Measurements from ENCODE around the gene SNX32.

The SNX32 gene

DNA sequence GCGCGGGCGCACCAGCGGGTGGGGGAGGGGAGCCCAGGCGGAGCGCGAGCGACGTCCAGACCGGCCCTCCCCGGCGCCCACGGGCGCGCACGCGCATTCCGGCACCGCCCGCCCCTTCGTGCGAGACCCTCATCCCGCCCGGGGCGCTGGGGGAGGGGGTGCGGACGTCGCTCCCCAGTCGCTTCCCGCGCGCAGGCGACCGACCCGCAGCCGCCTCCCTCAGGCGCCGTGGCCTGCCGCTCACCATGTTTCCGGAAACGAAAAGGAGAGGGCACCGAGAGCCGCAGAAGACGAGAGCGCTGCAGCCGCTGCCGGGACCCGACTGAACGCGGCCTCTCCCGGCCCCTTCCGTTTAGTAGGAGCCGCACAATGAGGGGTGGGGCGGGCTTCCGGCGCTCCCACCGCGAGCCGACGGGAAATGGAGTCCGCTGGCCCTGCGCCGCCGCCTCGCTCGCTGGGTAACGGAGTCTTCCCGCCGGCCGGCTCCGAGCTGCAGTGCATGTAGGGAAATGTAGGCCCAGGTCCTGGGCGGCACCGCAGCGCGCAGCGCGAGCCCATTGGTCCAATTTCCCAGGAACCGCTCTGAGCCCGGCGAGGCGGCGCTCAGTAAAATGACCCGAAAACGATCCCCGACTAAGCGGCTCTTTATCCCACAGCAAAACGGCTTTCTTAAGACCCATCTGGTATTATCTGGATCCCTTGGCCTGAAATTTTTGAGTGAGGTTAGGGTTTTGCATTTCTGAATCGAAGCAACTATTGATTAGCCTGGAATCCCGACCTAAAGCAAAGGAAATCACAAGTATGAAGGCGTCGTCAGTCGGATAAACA lies 24.3 kb downstream of the SNX32 start, which contains the start of gene CFL1:
CFL1 (minus strand) TSS at position 328 of the 828 bp plus-strand sequence; CDS start at position 247, 81 bp downstream.
- DNase-seq, result peak; percentile 97

DNA sequence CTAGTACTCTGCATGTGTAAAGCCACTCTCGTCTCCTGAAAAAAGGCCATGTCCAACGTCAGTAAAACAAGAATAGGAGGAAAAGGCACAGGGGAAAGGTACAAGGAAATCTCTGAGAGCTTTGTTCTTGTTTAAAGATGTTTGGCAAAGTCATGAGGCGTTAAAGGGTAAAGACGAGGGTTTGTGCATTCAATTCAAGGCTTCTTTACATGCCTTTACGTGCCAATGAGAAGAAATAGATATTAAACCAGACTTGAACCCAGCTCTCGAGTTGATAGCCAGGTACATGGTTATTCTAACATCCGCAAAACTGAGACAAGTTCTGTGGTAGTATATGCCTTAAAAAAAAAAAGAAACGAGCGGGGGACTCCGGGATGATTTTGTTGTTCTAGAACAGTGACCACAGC lies 24.9 kb downstream of the SNX32 start:
- no peak for DNase-seq

DNA sequence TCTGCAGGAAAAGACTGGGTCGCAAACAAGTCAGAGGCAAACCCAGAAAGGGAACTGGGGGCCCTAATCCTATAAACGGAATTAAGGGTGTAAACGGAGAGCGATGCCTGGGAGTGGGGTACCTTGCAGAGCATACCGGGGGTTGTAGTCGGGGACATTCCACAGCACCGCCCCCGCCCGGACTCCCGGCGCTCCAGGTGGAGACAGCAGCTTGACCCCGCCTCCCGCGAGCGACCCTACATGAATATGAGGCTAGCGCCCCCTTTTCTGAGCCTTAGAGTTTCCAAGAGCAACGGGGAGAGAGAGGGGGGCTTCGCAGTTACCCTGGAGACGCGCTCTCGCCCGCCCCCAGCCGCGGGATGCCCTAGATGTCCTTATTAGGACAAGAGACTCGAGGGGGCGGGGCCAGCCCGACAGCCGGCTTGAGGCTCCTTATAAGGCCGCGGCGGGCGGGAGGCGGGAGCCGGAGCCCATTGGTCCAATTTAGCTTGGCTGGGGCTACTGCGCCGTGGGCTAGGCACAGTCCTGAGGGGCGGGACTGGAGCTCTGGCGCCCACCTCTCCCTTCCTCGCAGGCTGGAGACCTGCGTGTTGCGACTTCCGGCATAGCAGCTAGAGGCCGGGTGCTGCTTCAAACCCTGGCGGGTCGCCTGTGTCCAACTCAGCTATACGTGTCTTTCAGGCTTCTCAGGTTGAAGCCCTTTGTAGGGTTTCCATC lies 25.5 kb downstream of the SNX32 start:
- DNase-seq, result peak; percentile 99

DNA sequence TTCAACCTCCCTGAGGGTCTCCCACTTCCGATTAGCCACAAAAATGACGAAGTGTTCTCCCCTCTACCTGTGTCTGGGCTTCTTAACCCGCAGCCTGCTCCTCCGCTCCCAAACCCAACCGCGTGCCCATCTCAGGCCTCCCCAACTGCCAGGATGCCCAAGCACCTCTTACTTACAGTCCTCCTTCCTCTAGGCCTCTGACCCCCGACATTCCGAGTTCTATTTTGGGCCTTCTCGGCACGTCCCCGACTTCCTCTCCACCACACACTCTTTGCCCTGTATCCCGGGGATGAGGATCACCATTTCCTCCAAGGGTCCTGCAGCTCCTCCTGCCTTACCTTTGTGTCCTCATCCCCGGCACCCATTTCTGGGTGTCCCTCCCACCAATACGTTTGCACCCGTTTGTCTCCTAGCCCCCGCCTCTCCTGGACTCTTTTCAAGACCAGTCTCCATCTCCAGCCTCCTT lies 26.1 kb downstream of the SNX32 start:
- no peak for DNase-seq

DNA sequence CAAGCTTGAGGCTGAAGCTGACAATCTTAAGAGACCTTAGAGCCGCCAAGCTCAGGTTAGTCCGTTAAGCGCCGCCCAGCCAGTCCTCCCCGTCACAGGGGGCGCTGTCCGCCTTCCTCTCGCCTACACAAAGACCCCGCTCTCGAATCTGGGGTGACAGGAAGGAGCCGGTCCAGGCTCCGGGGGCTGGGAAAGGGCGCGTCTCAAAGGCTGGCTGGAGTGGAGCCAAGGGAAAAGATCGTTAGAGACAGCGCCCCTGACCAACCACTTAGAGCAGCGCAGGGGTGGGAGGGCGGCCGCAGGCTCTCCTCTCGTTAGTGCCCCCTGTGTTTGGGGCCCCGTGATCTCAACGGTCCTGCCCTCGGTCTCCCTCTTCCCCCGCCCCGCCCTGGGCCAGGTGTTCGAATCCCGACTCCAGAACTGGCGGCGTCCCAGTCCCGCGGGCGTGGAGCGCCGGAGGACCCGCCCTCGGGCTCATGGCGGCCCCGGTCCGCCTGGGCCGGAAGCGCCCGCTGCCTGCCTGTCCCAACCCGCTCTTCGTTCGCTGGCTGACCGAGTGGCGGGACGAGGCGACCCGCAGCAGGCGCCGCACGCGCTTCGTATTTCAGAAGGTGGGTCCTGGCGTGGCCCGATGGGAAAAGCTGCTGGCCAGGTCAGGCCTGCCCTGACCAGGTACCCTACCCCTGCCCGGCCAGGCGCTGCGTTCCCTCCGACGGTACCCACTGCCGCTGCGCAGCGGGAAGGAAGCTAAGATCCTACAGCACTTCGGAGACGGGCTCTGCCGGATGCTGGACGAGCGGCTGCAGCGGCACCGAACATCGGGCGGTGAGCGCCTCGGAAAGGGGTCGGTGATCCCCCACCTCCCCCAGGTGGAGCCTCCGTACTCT lies 26.8 kb downstream of the SNX32 start, which contains the start of gene MUS81:
MUS81 (plus strand) TSS at position 156 of the 887 bp plus-strand sequence; CDS start at position 477, 321 bp downstream.
- peak; percentile 97 for DNase-seq

DNA sequence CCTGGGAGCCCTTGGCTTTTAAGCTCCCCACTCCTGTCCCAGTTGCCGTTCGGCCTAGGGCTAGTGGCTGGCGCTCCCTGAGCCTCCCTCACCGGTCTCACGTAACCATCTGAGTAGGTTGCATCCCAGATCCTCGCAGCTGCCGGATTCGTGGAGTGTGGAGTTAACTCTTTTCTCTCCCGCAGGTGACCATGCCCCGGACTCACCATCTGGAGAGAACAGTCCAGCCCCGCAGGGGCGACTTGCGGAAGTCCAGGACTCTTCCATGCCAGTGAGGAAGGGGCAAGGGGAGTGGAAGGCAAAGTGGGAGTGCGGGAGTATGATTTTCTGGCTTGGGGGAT lies 27.4 kb downstream of the SNX32 start:
- DNase-seq, result no peak

DNA sequence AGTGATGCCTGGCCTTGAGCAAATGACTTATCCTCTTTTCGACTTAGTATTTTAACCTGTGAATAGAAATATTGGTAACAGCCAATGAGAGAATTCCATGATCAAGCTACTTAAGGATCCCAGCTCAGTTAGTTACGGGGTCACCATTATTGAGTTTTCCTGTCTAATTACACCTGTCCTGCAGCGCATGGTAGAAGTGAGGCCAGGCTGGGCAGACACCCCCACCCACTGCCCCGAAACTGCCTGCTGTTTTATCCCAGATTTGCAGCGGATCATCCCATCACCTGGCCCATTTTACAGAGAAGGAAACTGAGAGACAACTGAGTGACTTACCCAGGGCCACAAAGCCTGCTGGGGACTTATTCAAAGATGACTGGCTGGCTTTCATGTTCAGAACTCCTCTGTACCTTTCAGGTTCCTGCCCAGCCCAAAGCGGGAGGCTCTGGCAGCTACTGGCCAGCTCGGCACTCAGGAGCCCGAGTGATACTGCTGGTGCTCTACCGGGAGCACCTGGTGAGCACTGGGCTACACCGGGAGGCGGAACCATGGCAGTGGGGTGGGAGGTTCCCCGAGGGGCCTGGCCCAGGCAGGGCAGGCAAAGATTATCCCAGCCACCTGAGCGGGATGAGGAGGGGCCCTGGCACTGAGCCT lies 27.9 kb downstream of the SNX32 start:
- DNase-seq, result no peak

DNA sequence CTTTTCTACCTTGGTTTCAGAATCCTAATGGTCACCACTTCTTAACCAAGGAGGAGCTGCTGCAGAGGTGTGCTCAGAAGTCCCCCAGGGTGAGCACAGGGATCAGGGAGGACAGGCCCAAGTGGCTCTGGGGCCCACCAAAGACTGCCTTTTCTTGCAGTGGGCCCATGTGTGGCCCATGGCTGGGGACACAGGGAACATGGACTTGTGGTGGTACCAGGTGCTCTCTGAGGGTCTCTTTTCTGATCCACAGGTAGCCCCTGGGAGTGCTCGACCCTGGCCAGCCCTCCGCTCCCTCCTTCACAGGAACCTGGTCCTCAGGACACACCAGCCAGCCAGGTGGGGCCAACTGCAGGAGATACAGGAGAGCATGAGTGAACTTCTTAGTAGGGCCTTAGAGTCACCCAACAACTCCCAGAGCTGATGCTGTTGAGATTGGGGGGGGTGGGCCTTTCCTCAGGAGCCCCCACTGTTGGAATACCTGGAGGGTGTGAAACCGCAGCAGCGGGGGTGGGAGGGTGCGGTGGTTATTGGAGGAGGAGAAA lies 28.5 kb downstream of the SNX32 start:
- no peak for DNase-seq

DNA sequence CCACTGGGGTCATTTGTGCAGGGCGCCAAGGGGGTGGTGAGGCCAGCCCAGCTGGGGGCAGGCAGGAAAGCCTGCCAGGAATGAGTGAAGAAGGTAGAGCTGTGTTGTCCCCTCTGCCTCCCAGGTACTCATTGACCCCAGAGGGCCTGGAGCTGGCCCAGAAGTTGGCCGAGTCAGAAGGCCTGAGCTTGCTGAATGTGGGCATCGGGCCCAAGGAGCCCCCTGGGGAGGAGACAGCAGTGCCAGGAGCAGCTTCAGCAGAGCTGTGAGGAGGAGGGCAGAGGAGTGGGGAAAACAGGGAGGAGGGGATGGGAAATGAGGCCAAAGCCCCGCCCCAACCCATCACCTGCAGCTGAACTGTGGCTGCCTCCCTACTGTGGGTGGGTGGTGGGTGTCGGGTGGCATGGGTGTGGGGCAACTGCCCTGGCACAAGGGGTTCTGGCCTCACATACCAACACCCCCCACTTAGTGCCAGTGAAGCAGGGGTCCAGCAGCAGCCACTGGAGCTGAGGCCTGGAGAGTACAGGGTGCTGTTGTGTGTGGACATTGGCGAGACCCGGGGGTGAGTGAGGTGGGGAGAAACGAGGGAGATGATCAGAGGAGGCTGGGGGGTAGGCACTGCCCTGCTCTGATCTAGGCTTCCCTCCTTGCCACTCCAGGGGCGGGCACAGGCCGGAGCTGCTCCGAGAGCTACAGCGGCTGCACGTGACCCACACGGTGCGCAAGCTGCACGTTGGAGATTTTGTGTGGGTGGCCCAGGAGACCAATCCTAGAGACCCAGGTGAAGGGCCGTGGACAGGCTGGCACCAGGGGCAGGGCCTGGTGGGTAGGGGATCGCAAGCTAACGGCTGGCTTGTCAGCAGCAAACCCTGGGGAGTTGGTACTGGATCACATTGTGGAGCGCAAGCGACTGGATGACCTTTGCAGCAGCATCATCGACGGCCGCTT lies 29.5 kb downstream of the SNX32 start:
- no peak for DNase-seq

DNA sequence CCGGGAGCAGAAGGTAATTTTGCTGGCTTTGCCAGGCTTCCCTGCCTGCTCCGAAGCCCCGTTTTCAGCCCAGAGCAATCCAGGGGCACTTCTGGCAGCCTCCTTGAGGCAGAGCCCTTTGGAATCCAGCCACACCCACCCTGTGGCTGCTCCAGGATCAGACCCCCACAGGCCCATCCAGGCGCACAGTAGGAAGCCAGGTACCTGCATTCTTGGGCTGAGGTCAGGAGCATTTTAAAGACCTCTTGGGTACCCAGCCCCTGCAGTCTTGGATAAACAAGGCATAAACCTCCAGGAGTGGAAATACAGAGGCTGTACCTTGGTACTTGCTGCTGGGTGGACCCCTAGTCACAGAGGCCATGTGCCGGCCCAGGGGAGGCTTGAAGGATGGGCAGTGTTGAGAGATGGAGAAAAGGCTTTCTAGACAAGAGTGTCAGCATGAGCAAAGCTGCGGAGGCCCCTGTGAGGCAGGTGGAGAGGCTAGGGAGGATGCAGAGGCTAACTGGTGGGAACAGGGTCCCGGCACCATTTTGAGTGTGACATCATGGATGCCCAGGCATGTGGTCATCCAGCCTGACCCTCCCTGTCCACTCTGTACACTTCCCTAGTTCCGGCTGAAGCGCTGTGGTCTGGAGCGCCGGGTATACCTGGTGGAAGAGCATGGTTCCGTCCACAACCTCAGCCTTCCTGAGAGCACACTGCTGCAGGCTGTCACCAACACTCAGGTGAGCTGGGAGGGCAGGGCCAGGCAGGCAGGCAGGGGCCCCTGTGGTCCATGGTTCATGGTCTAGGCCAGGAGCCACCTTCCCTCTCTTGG lies 30.3 kb downstream of the SNX32 start:
- DNase-seq, result no peak

DNA sequence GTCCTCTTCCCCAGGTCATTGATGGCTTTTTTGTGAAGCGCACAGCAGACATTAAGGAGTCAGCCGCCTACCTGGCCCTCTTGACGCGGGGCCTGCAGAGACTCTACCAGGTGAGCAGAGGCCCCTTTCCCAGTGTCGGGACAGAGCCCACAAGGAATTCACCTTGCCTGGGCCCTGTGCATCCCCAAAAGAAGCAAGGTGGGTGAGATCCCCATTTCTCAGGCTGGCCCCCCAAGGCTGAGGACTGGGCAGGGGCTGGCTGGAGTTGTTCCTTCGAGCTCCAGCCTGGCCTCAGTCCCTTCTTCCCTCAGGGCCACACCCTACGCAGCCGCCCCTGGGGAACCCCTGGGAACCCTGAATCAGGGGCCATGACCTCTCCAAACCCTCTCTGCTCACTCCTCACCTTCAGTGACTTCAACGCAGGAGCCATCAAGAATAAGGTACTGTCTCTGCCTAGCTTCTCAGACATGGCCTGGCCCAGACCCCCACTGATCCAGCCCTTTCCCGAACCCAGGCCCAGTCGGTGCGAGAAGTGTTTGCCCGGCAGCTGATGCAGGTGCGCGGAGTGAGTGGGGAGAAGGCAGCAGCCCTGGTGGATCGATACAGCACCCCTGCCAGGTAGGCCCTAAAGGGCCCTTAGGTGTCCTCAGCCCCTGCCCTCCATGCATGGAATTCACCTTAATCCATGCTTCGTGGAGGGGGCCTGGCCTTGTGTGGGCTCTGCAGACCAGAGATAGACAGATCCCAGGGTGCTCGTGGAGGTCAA lies 31.1 kb downstream of the SNX32 start:
- no peak for DNase-seq

DNA sequence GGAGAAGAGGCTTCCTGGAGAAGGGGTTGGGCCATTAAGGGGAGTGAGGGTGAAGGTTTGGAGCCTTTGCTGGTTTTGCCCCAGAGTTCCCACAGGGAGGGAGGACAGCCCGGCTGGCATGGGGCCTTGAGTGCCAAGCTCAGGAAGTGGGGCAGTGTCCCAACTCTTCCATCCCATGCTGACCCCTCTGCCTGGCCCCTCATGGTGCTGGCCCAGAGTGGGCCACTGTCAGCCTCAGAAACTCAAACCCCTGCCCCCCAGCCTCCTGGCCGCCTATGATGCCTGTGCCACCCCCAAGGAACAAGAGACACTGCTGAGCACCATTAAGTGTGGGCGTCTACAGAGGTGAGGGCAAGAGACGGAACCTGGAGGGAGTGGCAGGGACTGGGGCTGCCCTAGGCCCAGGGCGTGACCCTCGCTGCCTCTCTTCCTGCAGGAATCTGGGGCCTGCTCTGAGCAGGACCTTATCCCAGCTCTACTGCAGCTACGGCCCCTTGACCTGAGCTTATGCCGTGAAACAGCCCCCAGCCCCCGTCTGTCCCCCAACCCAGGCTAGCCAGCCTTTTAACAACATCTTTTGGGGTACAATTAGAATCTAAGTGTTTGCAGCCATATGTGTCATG lies 31.9 kb downstream of the SNX32 start:
- DNase-seq, result no peak

DNA sequence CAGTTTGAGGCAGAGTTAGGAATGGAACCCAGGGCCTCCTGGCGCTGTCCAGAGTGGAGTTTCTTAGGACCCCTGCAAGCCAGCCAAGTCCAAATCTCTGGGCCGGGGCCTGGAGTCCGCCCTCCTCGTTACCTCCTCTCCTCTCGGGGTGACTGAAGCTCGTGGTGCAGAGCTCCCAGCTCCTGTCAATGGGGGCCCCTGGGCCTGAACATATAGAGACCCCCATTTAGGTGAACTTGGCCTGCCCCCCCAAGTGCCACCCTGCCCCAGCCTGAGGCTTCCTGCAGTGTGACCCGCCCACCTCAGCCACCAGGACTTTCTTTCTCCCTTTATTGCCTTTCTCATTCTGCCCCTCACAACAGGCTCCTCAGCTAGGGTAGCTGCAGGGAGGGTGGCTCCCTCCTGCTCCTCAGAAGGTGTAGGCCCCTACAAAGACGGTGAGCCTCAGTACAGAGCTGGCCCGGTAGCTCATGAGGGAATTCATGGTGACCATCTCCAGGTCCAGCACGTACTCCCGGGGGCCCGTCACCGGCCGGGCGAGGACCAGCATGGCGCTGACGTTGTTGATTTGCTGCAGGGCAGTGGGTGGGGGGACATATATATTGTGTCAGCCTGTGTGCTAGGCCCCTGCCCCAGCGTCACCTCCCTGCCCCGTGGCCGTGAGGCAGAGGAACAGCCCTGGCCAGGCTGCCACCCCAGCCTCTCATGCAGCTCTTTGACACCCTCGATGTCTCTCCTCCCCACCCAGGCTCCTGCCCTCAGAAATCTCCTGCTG lies 32.9 kb downstream of the SNX32 start:
- no peak for DNase-seq

DNA sequence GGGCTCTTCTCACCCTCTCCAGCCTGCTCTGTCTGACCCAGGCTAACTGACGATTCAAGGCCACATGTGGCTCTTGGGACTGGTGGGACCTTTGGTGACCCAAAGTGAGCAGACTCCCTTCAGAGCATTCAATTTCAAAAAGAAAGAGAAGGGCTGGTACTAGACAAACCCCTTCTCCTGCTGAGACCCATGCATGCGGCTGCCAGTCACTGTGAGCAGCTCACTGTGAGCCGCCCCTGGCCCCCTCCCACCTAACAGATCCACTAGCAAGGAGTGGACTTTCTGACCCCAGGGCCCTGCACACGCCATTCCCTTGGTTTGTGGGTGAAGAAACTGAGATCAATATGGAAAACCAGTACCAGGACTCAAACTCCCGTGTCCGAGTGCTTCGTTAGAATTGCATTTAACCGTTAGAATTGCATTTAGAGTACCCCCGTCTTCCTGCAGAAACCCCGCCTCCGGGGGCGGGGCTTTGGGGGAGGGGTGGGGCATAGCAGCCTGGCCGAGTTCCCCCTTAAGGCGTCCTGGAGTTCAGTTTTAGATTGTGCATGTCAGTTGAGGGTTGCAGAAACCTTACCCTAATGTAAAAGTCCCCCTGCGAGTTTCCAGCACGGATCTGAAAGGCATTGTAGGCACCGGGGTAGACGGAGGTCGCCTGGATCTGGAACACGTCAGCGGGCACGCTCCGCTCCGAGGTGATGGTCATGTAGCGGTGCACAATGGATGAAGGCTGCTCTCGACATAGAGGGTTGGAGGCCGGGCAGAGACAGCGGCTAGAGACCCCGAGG lies 33.7 kb downstream of the SNX32 start:
- no peak for DNase-seq

DNA sequence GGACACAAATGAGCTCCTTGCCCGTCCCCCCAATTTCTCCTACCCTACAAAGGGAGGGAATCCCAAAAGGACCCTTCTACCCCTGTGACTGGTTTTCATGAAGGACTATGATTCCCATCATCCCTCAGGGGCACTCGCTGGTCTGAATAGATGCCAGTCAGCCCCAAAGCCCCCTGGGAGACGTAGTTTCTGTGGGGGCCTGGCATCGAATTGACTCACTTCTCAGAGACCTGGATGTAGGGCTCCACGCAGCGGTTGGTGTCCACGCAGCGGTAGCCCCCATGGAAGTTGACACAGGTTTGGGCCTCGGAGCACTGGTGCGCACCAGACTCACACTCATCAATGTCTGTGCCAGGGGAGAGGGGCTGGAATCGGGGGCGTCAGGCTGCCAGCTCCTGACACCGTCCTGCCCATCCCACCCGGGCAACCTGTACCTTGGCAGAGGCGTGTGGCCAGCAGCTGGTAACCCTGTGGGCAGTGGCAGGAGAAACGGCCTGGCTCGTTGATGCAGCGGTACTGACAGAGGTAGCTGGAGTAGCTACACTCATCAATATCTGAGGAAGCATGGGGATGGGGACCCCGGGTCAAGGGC lies 34.4 kb downstream of the SNX32 start:
- DNase-seq, result no peak

DNA sequence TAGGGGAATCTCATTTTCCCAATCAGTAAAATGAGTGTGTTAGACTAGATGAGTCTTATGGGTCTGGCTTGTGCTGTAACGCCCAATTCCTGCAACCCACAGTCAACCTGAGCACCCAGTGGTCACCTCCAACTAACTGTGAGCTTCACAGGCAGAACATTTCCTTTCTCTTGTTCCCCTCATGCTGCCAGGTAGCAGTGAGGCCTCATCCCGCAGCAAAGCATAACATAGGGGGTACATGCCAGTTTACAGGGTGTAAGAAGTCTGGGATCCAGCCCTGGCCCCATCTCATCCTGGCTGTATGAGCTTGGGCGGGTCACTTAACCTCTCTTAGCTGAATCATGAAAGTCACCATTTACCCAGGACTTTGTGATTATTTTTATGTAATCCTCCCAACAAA lies 35.1 kb downstream of the SNX32 start:
- DNase-seq, result no peak
